Measurements from ENCODE around the gene NINJ2. TPM values are rescaled to one million over a fixed set of nuclear protein-coding genes. Genes with fewer than 3 reads are reported as not detected.
A peak's percentile ranks its signal among the peaks of the same experiment; 100 is the strongest.

NINJ2 gene
- total RNA-seq, 1 experiment from 2014 or later = 8.6 TPM

GRCh38 chr12:614411-614970, 48.8 kb downstream of the NINJ2 start:
- DNase-seq (ENCODE audit: low spot score) = peak; percentile 17

GRCh38 chr12:613996-614395, 49.2 kb downstream of the NINJ2 start:
- DNase-seq (ENCODE audit: low spot score) = peak; percentile 9

GRCh38 chr12:612886-613285, 50.4 kb downstream of the NINJ2 start:
- no peak for DNase-seq (ENCODE audit: low spot score)

GRCh38 chr12:612293-612692, 51.0 kb downstream of the NINJ2 start:
- DNase-seq (ENCODE audit: low spot score) = no peak

GRCh38 chr12:611721-612120, 51.5 kb downstream of the NINJ2 start:
- DNase-seq (ENCODE audit: low spot score) = no peak

GRCh38 chr12:608921-609320, 54.3 kb downstream of the NINJ2 start:
- DNase-seq (ENCODE audit: low spot score) = no peak

GRCh38 chr12:608413-608812, 54.8 kb downstream of the NINJ2 start:
- DNase-seq (ENCODE audit: low spot score) = no peak

- DNase-seq (ENCODE audit: low spot score) = peak; percentile 33
These were observed 55.7 kb downstream of the NINJ2 start for GRCh38 chr12:607541-608001.

- DNase-seq (ENCODE audit: low spot score) = no peak
These were observed 58.3 kb downstream of the NINJ2 start for GRCh38 chr12:604956-605355.

- DNase-seq (ENCODE audit: low spot score) = no peak
These were observed 60.6 kb downstream of the NINJ2 start for GRCh38 chr12:602700-603068.

- no peak for DNase-seq (ENCODE audit: low spot score)
These were observed 61.1 kb downstream of the NINJ2 start for GRCh38 chr12:601976-602699.

- DNase-seq (ENCODE audit: low spot score) = no peak
These were observed 63.5 kb downstream of the NINJ2 start for GRCh38 chr12:599756-600155.

GRCh38 chr12:597926-598568, 65.2 kb downstream of the NINJ2 start:
- DNase-seq (ENCODE audit: low spot score) = no peak

- DNase-seq (ENCODE audit: low spot score) = no peak
These were observed 69.6 kb downstream of the NINJ2 start for GRCh38 chr12:593396-594270.

GRCh38 chr12:592024-592505, 71.2 kb downstream of the NINJ2 start:
- no peak for DNase-seq (ENCODE audit: low spot score)

- DNase-seq (ENCODE audit: low spot score) = no peak
These were observed 71.8 kb downstream of the NINJ2 start for GRCh38 chr12:591167-592023.

- DNase-seq (ENCODE audit: low spot score) = no peak
These were observed 73.0 kb downstream of the NINJ2 start for GRCh38 chr12:590206-590750.

GRCh38 chr12:588646-589045, 74.6 kb downstream of the NINJ2 start:
- no peak for DNase-seq (ENCODE audit: low spot score)

- no peak for DNase-seq (ENCODE audit: low spot score)
These were observed 75.3 kb downstream of the NINJ2 start for GRCh38 chr12:588024-588322.

- DNase-seq (ENCODE audit: low spot score) = no peak
These were observed 75.9 kb downstream of the NINJ2 start for GRCh38 chr12:587132-588023.

All from HT-29 (cell line).